K562 (cell line): ENCODE results near the gene MGAT4B. TPM values are rescaled to one million over a fixed set of nuclear protein-coding genes. Genes with fewer than 3 reads are reported as not detected.

Experiments used
- CBFB ChIP-seq: sonication (generic); formaldehyde crosslinking; IDR thresholded peaks from 2 replicates; pipeline ENCODE4 v1.4.0; 2020; ENCODE audit warnings: mild to moderate bottlenecking, missing genetic modification reagents
- DMBX1 ChIP-seq: fragments of 250-450 bp; sonication (Bioruptor Pico); IDR thresholded peaks from 2 replicates; pipeline ENCODE4 v1.8.0; 2022; ENCODE audit warnings: inconsistent platforms, mild to moderate bottlenecking, moderate library complexity, borderline replicate concordance
- ELF2 ChIP-seq: fragments of 250-450 bp; sonication (Bioruptor Pico); IDR thresholded peaks from 2 replicates; pipeline ENCODE4 v1.5.0; 2021; ENCODE audit warnings: mild to moderate bottlenecking
- FOSL1 ChIP-seq: fragments of 200-800 bp; sonication (Bioruptor generic); conservative IDR thresholded peaks from 2 replicates; pipeline ENCODE4 v1.6.1; 2016; ENCODE audit warnings: missing genetic modification characterization, missing compliant biosample characterization
- FOXJ3 ChIP-seq: sonication (generic); formaldehyde crosslinking; IDR thresholded peaks from 2 replicates; pipeline ENCODE4 v1.4.0; 2020; ENCODE audit warnings: mild to moderate bottlenecking, missing genetic modification reagents
- GTF3C2 ChIP-seq: IDR thresholded peaks from 3 replicates; pipeline ENCODE4 v1.6.1; 2011; ENCODE audit warnings: borderline replicate concordance, mild to moderate bottlenecking, moderate library complexity; ENCODE audit not compliant: insufficient read length; ENCODE audit errors: extremely low read depth
- HDAC3 ChIP-seq: fragments of 450-650 bp; IDR thresholded peaks from 2 replicates; pipeline ENCODE4 v1.6.1; 2018; ENCODE audit warnings: borderline replicate concordance, mild to moderate bottlenecking, moderate library complexity; ENCODE audit not compliant: partially characterized antibody
- HNRNPK ChIP-seq: fragments of 200-400 bp; formaldehyde crosslinking; IDR thresholded peaks from one replicate; pipeline ENCODE4 v1.6.1; 2018; ENCODE audit warnings: mild to moderate bottlenecking, low read depth, low read length; ENCODE audit not compliant: poor library complexity, severe bottlenecking
- ILK ChIP-seq: fragments of 450-650 bp; IDR thresholded peaks from 2 replicates; pipeline ENCODE4 v1.6.1; 2016; ENCODE audit warnings: missing genetic modification characterization, low read depth, mild to moderate bottlenecking, missing compliant biosample characterization, moderate library complexity, borderline replicate concordance
- NBN ChIP-seq: fragments of 450-650 bp; IDR thresholded peaks from 2 replicates; pipeline ENCODE4 v1.6.1; 2016; ENCODE audit warnings: low read depth, mild to moderate bottlenecking
- NELFE ChIP-seq: IDR thresholded peaks from 2 replicates; pipeline ENCODE4 v1.6.1; 2011; ENCODE audit warnings: mild to moderate bottlenecking; ENCODE audit not compliant: insufficient read depth, insufficient read length
- OTX1 ChIP-seq: fragments of 450-650 bp; formaldehyde crosslinking; IDR thresholded peaks from 2 replicates; pipeline ENCODE4 v1.4.0; 2022; ENCODE audit warnings: mild to moderate bottlenecking
- PML ChIP-seq: IDR thresholded peaks from 2 replicates; pipeline ENCODE4 v1.6.1; 2012; ENCODE audit warnings: low read length, inconsistent platforms
- PRPF4 ChIP-seq: fragments of 200-400 bp; formaldehyde crosslinking; IDR thresholded peaks from one replicate; pipeline ENCODE4 v1.6.1; 2017; ENCODE audit warnings: low read length, low read depth, mild to moderate bottlenecking; ENCODE audit not compliant: insufficient read depth, poor library complexity, severe bottlenecking
- PTTG1 ChIP-seq: fragments of 450-650 bp; IDR thresholded peaks from 2 replicates; pipeline ENCODE4 v1.6.1; 2016; ENCODE audit warnings: low read depth, mild to moderate bottlenecking, missing genetic modification characterization, missing compliant biosample characterization
- RBFOX2 ChIP-seq: fragments of 200-400 bp; formaldehyde crosslinking; IDR thresholded peaks from 2 replicates; pipeline ENCODE4 v1.6.1; 2017; ENCODE audit warnings: low read depth, mild to moderate bottlenecking, low read length, moderate library complexity
- SMARCE1 ChIP-seq: fragments of 450-650 bp; IDR thresholded peaks from 2 replicates; pipeline ENCODE4 v1.7.1; 2016; ENCODE audit warnings: mild to moderate bottlenecking
- STAG1 ChIP-seq: sonication (generic); formaldehyde crosslinking; IDR thresholded peaks from 2 replicates; pipeline ENCODE4 v1.5.0; 2020; ENCODE audit warnings: missing genetic modification reagents, borderline replicate concordance
- THRAP3 ChIP-seq: fragments of 450-650 bp; IDR thresholded peaks from 2 replicates; pipeline ENCODE4 v1.6.1; 2016; ENCODE audit warnings: mild to moderate bottlenecking, inconsistent platforms, borderline replicate concordance
- ZC3H11A ChIP-seq: IDR thresholded peaks from 2 replicates; pipeline ENCODE4 v1.6.1; 2012; ENCODE audit warnings: low read depth, low read length, improper control_type of control experiment
- ZNF766 ChIP-seq: fragments of 200-800 bp; sonication (Bioruptor generic); conservative IDR thresholded peaks from 2 replicates; pipeline ENCODE4 v1.6.1; 2016; ENCODE audit warnings: missing genetic modification characterization, missing compliant biosample characterization
- polyA plus RNA-seq, 8 experiments: library from polyadenylated mRNA; depleted of rRNA in 4 of 8; stranded (reverse) in 5 of 8; unstranded in 3 of 8; fragments of >200 nt; fragmentation: Nextera tagmentation in 2 of 8; fragmentation: Illumina TruSeq in 1 of 8; extraction: Ambion mirVana in 2 of 8; extraction: Trizol in 1 of 8; gene quantifications; 2 replicates each; pipeline versions ENCODE4 v1.2.1 to v1.2.3, GENCODE V29; 2011 to 2014; ENCODE audit warnings: inconsistent platforms in 1 of 8, missing spikeins in 1 of 8
- total RNA-seq, 7 experiments: library from RNA; depleted of rRNA in 6 of 7; stranded (reverse); fragments of >200 nt in 6 of 7; fragmentation: Illumina TruSeq in 2 of 7; extraction: Trizol in 2 of 7; gene quantifications; 2 replicates each; pipeline versions ENCODE4 v1.2.1 to v1.2.3, GENCODE V29; 2011 to 2021; ENCODE audit warnings: low replicate concordance in 1 of 7
- TF ChIP-seq, protein P1 (sequence below): fragments of 250-450 bp; sonication (Bioruptor Pico); IDR thresholded peaks from 2 replicates; pipeline ENCODE4 v1.5.0; 2022; ENCODE audit warnings: mild to moderate bottlenecking
- TF ChIP-seq, protein P2 (sequence below): fragments of 450-650 bp; formaldehyde crosslinking; IDR thresholded peaks from 2 replicates; pipeline ENCODE4 v1.4.0; 2022; ENCODE audit warnings: missing genetic modification characterization

Gene MGAT4B
- total and polyA plus RNA-seq, 9 of the 15 experiments (the other 6 are each of a cell fraction or from before 2014, with no cell fraction given), result 0.34 to 133 (median 75.4) TPM

DNA sequence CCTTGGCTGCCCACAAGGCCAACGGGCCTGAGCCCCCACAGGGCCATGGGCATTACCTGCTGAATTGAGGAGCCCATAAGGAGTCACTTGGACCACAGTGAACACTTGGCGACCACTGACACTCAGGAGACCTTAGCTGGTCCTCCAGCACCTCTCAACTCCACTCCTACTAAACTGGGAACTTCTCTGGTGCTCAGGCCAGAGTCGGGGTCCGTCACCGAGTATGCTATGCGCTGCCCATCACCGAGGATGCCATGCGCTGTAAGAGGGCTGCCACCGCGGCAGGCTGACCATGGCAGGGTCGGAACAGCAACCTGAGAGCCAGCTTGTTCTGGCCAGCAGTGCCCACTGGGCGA is 13.4 kb upstream of the MGAT4B start (continued):
- TF ChIP-seq CBFB, result no peak
- no peak for TF ChIP-seq HDAC3
- no peak for TF ChIP-seq HNRNPK
- TF ChIP-seq PTTG1 (tag), result 0 out of 2 replicates have a peak, but pooled peaks have one; percentile 39
- TF ChIP-seq GTF3C2, result no peak
- TF ChIP-seq THRAP3, result no peak
- TF ChIP-seq, protein P1, sequence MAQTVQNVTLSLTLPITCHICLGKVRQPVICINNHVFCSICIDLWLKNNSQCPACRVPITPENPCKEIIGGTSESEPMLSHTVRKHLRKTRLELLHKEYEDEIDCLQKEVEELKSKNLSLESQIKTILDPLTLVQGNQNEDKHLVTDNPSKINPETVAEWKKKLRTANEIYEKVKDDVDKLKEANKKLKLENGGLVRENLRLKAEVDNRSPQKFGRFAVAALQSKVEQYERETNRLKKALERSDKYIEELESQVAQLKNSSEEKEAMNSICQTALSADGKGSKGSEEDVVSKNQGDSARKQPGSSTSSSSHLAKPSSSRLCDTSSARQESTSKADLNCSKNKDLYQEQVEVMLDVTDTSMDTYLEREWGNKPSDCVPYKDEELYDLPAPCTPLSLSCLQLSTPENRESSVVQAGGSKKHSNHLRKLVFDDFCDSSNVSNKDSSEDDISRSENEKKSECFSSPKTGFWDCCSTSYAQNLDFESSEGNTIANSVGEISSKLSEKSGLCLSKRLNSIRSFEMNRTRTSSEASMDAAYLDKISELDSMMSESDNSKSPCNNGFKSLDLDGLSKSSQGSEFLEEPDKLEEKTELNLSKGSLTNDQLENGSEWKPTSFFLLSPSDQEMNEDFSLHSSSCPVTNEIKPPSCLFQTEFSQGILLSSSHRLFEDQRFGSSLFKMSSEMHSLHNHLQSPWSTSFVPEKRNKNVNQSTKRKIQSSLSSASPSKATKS (CRISPR knock-in tag), result no peak
- TF ChIP-seq STAG1, result no peak
- no peak for TF ChIP-seq SMARCE1
- TF ChIP-seq, protein P2, sequence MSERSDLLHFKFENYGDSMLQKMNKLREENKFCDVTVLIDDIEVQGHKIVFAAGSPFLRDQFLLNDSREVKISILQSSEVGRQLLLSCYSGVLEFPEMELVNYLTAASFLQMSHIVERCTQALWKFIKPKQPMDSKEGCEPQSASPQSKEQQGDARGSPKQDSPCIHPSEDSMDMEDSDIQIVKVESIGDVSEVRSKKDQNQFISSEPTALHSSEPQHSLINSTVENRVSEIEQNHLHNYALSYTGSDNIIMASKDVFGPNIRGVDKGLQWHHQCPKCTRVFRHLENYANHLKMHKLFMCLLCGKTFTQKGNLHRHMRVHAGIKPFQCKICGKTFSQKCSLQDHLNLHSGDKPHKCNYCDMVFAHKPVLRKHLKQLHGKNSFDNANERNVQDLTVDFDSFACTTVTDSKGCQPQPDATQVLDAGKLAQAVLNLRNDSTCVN (CRISPR knock-in tag), result no peak
- TF ChIP-seq NBN, result no peak
- no peak for TF ChIP-seq PRPF4
- no peak for TF ChIP-seq ZNF766 (CRISPR knock-in tag)
- TF ChIP-seq FOSL1 (tag), result no peak
- TF ChIP-seq ZC3H11A, result no peak
- no peak for TF ChIP-seq OTX1
- TF ChIP-seq RBFOX2, result no peak
- no peak for TF ChIP-seq FOXJ3 (CRISPR knock-in tag)
- no peak for TF ChIP-seq ELF2 (CRISPR knock-in tag)
- peak; percentile 75 for TF ChIP-seq DMBX1 (CRISPR knock-in tag)
- TF ChIP-seq NELFE, result no peak
- TF ChIP-seq PML, result no peak
- TF ChIP-seq ILK (tag), result no peak
